Cerebellar nuclear complex (tissue), 1 donor: ENCODE measurements around the gene CPSF2.
A peak's percentile ranks its signal among the peaks of the same experiment; 100 is the strongest.
"Not testable (repeated sequence)": the region's sequence is repeated elsewhere in the genome, so short reads cannot be mapped to it uniquely, and the experiment has no call there.

Experiments
- DNase-seq, 2 experiments: peaks; one replicate each; lab custom pipeline; 2025; lab: John Stamatoyannopoulos, UW

CPSF2 gene

DNA sequence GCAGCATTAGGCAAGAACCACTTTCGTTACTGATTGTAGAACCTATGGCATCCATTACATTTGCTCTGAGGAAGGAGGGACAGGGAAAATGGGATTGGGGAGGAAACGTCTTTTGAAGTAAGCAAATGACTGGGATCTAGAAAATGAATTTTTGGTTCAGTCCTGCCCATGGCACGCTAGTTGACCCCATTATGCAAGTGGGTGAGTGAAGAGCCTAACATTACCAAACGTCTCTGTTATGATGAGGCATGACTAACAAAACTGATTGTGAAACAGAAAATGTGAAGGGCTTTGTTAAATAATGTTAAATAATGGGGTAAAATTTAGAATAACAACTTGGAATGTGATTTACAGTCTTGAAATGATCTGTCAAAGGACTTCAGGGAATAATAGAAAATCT, 38.9 kb downstream of the CPSF2 start:
- no peak for DNase-seq

- no peak for DNase-seq
Measured at GRCh38 chr14:92161521-92161920, 39.8 kb downstream of the CPSF2 start.

GRCh38 chr14:92164958-92165357, 43.2 kb downstream of the CPSF2 start:
- no peak for DNase-seq

DNA sequence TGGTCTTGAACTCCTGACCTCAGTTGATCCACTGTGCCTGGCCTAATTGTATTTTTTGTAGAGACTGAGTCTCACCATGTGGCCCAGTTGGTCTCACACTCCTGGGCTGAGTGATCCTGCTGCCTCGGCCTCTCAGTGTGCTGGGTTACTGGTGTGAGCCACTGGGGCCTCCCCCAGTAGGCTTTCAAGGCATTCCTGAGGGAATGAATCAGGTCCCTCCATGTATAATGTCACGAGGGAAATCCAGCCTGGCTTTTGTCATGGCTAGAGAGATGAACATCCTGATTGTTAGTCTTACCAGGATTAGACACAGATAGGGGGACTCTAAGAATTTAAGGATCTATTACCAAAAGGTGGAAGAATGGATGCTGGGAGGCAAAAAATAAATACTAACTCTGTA, 51.9 kb downstream of the CPSF2 start:
- DNase-seq: no peak

DNA sequence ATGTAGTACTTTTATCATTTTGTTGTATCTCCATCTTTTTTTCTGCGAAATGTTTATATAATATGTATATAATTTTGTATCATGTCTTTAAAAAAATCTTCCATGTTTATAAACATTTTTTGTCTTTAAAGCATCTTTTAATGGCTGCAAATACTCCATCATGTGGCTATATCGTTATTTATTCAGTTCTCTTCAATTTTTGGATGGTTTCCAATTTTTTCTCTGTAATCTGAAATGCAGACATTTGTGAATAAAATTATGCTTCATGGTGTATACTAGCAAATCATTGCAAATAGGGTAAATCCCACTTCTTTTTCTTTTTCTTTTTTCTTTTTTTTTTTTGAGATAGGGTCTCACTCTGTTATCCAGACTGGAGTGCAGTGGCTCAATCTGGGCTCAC, 54.0 kb downstream of the CPSF2 start:
- DNase-seq: no peak

- DNase-seq: no peak
Measured at GRCh38 chr14:92176476-92176875, 54.7 kb downstream of the CPSF2 start.

DNA sequence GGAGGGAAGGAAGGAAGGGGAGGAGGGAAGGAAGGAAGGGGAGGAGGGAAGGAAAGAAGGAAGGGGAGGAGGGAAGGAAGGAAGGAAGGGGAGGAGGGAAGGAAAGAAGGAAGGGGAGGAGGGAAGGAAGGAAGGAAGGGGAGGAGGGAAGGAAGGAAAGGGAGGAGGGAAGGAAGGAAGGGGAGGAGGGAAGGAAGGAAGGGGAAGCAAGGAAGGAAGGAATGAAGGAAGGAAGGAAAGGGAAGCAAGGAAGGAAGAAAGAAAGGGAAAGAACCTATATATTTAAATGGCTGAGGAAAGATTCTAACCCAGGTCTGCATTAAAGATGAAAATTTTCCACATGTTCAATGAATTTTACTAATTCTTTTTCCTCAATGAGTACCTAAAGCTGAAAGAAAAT, 57.4 kb downstream of the CPSF2 start:
- DNase-seq: not testable (repeated sequence)

DNA sequence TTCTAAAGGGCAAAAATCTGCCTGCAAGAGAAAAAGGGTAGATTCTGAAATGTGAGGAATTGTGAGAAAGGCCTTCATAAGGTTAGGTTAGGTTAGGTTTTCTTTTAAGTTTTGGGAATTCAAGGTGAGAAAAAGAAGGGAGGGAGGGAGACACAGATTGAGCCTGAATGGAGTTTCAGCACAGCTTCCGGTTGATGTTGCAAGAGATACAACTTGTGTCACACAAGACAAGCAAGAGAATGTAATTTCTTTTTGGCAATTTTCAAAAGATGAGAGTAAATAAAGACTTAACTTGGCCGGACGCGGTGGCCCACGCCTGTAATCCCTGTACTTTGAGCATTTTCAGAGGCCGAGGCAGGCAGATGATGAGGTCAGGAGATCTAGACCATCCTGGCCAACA, 63.8 kb downstream of the CPSF2 start:
- no peak for DNase-seq

GRCh38 chr14:92187616-92188015, 65.8 kb downstream of the CPSF2 start:
- not testable (repeated sequence) for DNase-seq

- DNase-seq: peak in 1 of 2 experiments; percentile 0
Measured at GRCh38 chr14:92190768-92191167, 69.0 kb downstream of the CPSF2 start.

GRCh38 chr14:92198804-92199203, 77.0 kb downstream of the CPSF2 start:
- DNase-seq: no peak

GRCh38 chr14:92199763-92200162, 78.0 kb downstream of the CPSF2 start:
- DNase-seq: no peak

DNA sequence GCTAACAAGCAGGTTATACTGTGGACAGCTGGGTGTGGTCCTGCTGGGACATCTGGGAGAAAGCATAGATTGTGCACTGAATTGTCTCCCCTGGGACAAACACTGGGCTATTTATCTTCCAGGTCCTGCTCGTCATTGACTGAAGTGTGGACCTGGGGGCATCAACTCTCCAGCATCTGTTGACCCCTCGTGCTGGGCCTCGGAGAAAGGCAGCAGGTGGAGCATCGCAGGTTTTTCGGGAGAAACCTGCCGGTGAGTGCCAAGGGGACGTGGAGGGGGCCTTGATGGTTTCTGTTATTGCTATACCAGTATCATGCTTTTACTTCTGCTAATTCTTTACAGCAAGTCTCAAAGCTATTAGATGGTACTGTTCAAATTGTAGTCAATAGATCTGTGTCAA, 81.3 kb downstream of the CPSF2 start:
- DNase-seq: no peak

GRCh38 chr14:92204792-92205191, 83.0 kb downstream of the CPSF2 start:
- DNase-seq: no peak

DNA sequence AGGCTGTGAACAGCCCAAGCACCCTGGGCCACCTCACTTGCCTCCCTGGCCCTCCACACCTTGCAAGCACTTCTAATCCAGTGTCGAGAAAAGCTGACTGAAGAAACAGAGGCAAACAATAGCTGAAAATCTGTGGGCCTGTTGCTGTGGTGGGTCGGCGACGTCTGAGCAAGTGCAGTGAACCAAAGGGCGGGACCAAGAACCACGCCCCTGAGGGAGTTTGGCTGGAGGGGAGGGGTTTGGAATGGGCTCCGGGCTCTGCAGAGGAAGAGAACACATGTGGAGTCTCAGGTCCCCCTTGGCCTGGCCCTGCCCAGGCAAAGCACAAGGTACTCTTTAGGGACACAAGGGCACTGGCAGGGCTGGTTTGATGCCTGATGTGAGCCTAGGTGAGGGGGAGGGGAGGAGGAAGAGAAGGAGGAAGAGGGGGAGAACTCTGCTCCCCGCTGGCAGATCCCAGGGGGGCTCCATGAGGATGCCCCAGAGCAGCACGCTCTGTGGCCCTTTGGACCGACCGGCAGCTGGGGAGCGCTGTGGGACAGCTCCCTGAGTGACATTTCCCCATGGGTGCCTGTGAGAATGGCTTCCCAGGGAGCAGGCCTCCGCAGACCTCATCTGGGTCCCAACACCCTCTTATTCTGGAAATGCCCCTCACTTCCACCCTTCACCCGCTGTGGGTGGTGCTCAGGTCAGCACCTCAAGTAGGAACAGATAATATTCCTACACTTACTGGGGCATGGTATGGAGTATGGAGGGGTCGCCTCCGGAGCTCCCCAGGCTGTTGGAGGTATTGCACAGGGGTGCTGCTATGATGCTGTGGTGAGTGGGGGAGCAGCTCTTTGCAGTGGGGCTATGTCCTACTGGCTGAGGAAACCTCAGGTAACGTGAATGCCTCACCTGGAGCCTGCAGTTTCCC, 85.5 kb downstream of the CPSF2 start:
- DNase-seq: no peak

GRCh38 chr14:92207928-92208265, 86.1 kb downstream of the CPSF2 start:
- no peak for DNase-seq

DNA sequence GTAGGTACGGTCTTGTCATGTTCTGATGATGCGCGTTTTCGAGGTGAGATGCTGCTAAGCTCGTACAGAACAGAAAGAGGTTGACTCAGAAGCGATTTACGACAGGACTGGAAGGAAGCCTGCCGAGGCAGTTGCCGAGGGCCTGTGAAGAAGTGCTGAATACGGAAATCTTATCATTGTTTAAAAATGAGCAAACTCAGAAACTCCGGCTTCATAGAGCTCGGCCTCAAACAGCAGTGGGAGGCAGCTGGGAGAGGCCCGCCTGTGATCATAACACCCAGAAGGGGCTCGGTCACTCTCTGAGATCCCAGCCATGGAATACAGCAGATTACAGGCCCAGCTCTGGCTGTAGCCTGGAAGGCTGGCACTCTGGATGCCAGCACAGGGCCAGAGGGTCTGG, 87.4 kb downstream of the CPSF2 start:
- no peak for DNase-seq

- not testable (repeated sequence) for DNase-seq
Measured at GRCh38 chr14:92213125-92213524, 91.4 kb downstream of the CPSF2 start.

GRCh38 chr14:92215579-92215978, 93.8 kb downstream of the CPSF2 start:
- no peak for DNase-seq

- DNase-seq: no peak
Measured at GRCh38 chr14:92217936-92218335, 96.2 kb downstream of the CPSF2 start.
